AG04450 (cell line): Measurements from ENCODE around the gene SNURF. TPM values are rescaled to one million over a fixed set of nuclear protein-coding genes. Genes with fewer than 3 reads are reported as not detected.

Source experiments
- CTCF ChIA-PET: fragments of 300-600, 350-600 bp; formaldehyde crosslinking; extraction: SDS; loops from one replicate; lab custom pipeline; 2022; ENCODE audit warnings: antibody characterized with exemption, inconsistent platforms; lab: Charles Lee
- POLR2A ChIA-PET: fragments of 350-600 bp; formaldehyde crosslinking; extraction: SDS; loops from one replicate; lab custom pipeline; 2021; ENCODE audit warnings: antibody characterized with exemption, inconsistent platforms; lab: Yijun Ruan, JAX
- DNase-seq: peaks from one replicate; pipeline ENCODE4 v3.0.0-alpha.2; 2011; ENCODE audit warnings: low read depth, low spot score
- H3K27ac ChIP-seq: one replicate; pipeline ENCODE4 v1.5.1; 2012; ENCODE audit warnings: low read depth, low read length, control low read depth
- H3K27me3 ChIP-seq: one replicate; pipeline ENCODE4 v1.6.0; 2012; ENCODE audit warnings: low read length; ENCODE audit not compliant: control insufficient read depth, insufficient read depth
- H3K4me3 ChIP-seq: 2 replicates; pipeline ENCODE4 v1.5.1; 2011; ENCODE audit warnings: mild to moderate bottlenecking, low read depth, low read length, control low read depth
- H3K9me3 ChIP-seq: 2 replicates; pipeline ENCODE4 v1.5.1; 2012; ENCODE audit warnings: low read length; ENCODE audit not compliant: control insufficient read depth, insufficient read depth
- CTCF ChIP-seq: IDR thresholded peaks from 2 replicates; pipeline ENCODE4 v1.5.1; 2011; ENCODE audit warnings: low read depth, low read length, control low read depth, inconsistent platforms
- polyA plus RNA-seq: library from polyadenylated mRNA; depleted of rRNA; stranded (reverse); fragments of >200 nt; gene quantifications from 2 replicates; pipeline ENCODE4 v1.2.3, GENCODE V29; 2011

SNURF gene
- polyA plus RNA-seq, 1 experiment: 12.0 TPM

GRCh38 chr15:24956111-24956838 is 1.5 kb downstream of the SNURF start:
- Histone ChIP-seq H3K27ac (peak overlapping the region; percentile 81), H3K27me3 (no peaks in the 10 kb centered on the region)

DNA sequence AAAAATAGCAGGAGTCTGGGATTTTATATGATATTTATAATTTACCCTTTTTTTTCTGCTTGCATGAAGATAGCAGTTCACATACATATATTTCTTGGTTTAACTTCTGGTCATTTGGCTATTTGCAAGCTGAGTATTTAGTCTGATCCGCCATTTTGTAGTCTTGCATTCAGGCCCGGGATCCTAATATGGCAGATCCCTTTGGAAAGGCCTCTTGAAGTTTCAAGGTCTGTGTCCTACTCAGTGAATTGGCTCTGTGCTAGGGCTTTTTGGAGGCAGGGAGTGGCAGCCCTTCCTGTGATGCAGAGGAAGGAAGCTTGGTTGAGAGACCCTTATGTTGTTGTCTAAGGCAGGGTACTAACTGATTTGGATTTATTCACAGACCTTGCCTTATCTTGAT is 2.9 kb downstream of the SNURF start:
- Histone ChIP-seq H3K4me3 (no peak overlapping the region), H3K27me3 (no peaks in the 10 kb centered on the region), H3K9me3 (peaks cover 21% of the 10 kb centered on the region), H3K27ac (no peak overlapping the region)
- no peak for DNase-seq
- ChIA-PET CTCF (interaction anchor here (0.6 kb wide), 1 partner anchor 206 kb away, joined by 3 read pairs; no protein-coding TSS in a partner anchor), POLR2A (interaction anchor here (0.6 kb wide), 1 partner anchor 93 kb away, joined by 3 read pairs; no protein-coding TSS in a partner anchor)
- no peak for TF ChIP-seq CTCF

More at GRCh38 chr15:24956111-24956838, 1.5 kb downstream of the SNURF start:
- Histone ChIP-seq H3K9me3 (peaks cover 21% of the 10 kb centered on the region), H3K4me3 (peak overlapping the region; percentile 94)
- no peak for TF ChIP-seq CTCF
- peak; percentile 27 for DNase-seq
- ChIA-PET CTCF (interaction anchor here (0.7 to 1.1 kb wide), 2 partner anchors 98 to 193 kb away, joined by 3 to 9 read pairs; no protein-coding TSS in a partner anchor), POLR2A (interaction anchor here (0.9 kb wide), 1 partner anchor 100 kb away, joined by 7 read pairs; no protein-coding TSS in a partner anchor)

DNA sequence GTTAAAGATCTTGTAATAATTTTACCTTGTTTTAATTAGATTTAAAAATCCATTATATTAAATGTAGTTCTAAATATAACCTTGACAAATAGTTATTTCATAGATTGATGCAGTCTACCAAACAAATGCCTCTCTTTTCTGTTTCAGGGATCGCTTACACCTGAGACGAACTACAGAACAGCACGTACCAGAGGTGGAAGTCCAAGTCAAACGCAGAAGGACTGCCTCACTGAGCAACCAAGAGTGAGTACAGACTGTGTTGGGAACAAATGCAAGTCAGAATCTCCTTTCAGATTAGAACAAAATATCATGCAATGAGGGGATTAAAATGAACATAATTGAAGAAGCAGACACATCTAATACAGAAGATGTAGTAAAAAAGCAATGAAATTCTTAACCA is 7.2 kb downstream of the SNURF start:
- Histone ChIP-seq H3K27ac (no peak overlapping the region), H3K9me3 (no peaks in the 10 kb centered on the region; the same call in 1 of the 2 replicates), H3K4me3 (no peak overlapping the region), H3K27me3 (no peaks in the 10 kb centered on the region)
- ChIA-PET POLR2A (no interaction called here), CTCF (no interaction called here)
- TF ChIP-seq CTCF: no peak
- no peak for DNase-seq

- Histone ChIP-seq H3K27ac (no peak overlapping the region), H3K4me3 (no peak overlapping the region), H3K9me3 (no peaks in the 10 kb centered on the region; the same call in 1 of the 2 replicates), H3K27me3 (no peaks in the 10 kb centered on the region)
- no peak for TF ChIP-seq CTCF
- no peak for DNase-seq
- POLR2A ChIA-PET: no interaction called here
- CTCF ChIA-PET: interaction anchor here (0.6 to 0.7 kb wide), 2 partner anchors 10 to 16 kb away, joined by 3 read pairs; no protein-coding TSS in a partner anchor
These were observed 8.1 kb downstream of the SNURF start for GRCh38 chr15:24962880-24963279.
